Breast epithelium (tissue), 4 donors: ENCODE data around the gene SPIRE2. TPM values are rescaled to one million over a fixed set of nuclear protein-coding genes. Genes with fewer than 3 reads are reported as not detected.
"Not testable (repeated sequence)": the region's sequence is repeated elsewhere in the genome, so short reads cannot be mapped to it uniquely, and the experiment has no call there.

ENCODE experiments used
- DNase-seq, 2 donors: peaks; one replicate each; pipeline ENCODE4 v3.0.0-alpha.2; 2019; ENCODE audit warnings: low spot score in 2 of 2
- H3K27ac ChIP-seq, 2 donors: fragments of 200-600 bp; sonication (generic) in 1 of 2; one replicate each; pipeline ENCODE4 v1.5.1; 2016 to 2019; ENCODE audit warnings: mild to moderate bottlenecking in 1 of 2
- H3K27me3 ChIP-seq, 2 donors: fragments of 200-600 bp; sonication (generic) in 1 of 2; one replicate each; pipeline versions ENCODE4 v1.5.1 to v1.6.0; 2017 to 2019; ENCODE audit warnings: control low read depth in 1 of 2, mild to moderate bottlenecking in 1 of 2
- H3K36me3 ChIP-seq: fragments of 200-600 bp; one replicate; pipeline ENCODE4 v1.5.1; 2019
- H3K4me1 ChIP-seq, 2 donors: fragments of 200-600 bp; sonication (generic); one replicate each; pipeline ENCODE4 v1.5.1; 2016 to 2019; ENCODE audit warnings: control low read depth in 1 of 2
- H3K4me3 ChIP-seq, 3 donors: fragments of 200-600 bp; sonication (generic); 1 replicate in 2 of 3; 2 replicates in 1 of 3; pipeline ENCODE4 v1.5.1; 2016 to 2019; ENCODE audit warnings: mild to moderate bottlenecking in 3 of 3, moderate library complexity in 2 of 3
- H3K9me3 ChIP-seq, 2 donors: fragments of 200-600 bp; sonication (generic) in 1 of 2; one replicate each; pipeline ENCODE4 v1.5.1; 2016 to 2019; ENCODE audit warnings: control low read depth in 1 of 2
- POLR2A ChIP-seq: fragments of 450-650 bp; IDR thresholded peaks from one replicate; pipeline ENCODE4 v1.6.1; 2016; ENCODE audit warnings: antibody characterized with exemption, mild to moderate bottlenecking, moderate library complexity
- POLR2AphosphoS5 ChIP-seq, 3 donors: sonication (generic); formaldehyde crosslinking; IDR thresholded peaks; one replicate each; pipeline ENCODE4 v1.6.1; 2017; ENCODE audit warnings: antibody characterized with exemption in 3 of 3
- intact Hi-C: fragments of 100-400 bp; cut with DNase I; formaldehyde crosslinking; loops from one replicate; pipeline ENCODE4 v1.15.1; 2023; ENCODE audit warnings: low total_unique reads
- total RNA-seq, 3 donors: library from RNA; depleted of rRNA; stranded (reverse); fragments of >200 nt; gene quantifications; one replicate each; pipeline ENCODE4 v1.1.0, GENCODE V29; 2016
- TF ChIP-seq, protein P1 (sequence below), 3 donors: fragments of 450-650 bp; IDR thresholded peaks; one replicate each; pipeline ENCODE4 v1.5.1; 2016 to 2017; ENCODE audit warnings: antibody characterized with exemption in 3 of 3, mild to moderate bottlenecking in 3 of 3, moderate library complexity in 3 of 3

The SPIRE2 gene
- total RNA-seq, 3 donors from 2014 or later, result 1.3 to 11.1 (median 7.8) TPM

DNA sequence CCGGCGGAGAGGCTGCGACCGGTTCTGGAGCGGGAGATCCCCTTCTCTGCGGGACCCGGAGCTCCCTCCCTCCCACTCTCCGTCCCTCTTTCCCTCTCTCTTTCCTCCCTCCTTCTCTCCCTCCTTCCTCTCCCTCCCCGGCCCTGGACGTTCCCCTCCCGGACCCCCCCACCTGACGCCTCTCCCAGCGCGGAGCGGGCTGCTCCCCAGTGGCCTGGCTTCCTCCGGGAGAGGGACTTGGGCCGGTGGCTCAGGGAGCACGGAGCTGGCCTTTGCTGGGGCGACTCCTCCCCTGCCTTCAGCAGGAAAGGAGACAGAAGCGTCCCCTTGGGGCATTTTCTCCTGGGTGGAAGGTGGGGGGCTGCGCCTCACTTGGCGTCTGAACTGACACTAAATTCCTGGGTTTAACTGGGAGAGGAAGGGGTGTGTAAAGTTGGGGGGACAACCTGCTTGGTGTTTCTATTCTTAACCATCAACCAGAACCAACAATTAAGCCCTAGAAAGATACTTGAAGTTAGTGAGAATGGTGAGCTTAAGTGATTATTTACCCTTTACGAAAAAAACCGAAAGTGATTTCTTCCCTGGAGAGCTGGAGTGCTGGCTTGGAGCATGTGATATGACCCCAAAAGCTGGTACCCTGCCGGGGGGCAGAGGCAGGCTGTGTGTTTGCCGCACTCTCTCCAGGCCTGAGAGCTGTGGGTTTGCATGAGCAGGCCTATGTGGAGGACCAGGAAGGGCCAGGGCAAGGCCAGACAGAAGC lies 775 bp downstream of the SPIRE2 start:
- H3K9me3 ChIP-seq, result no peaks in the 10 kb centered on the region
- H3K36me3 ChIP-seq, result no peaks in the 10 kb centered on the region
- H3K27ac ChIP-seq, result peak overlapping the region; percentile 54 to 68
- DNase-seq, result no peak
- intact Hi-C loops, result no loop called here
- TF ChIP-seq POLR2AphosphoS5 (IDR thresholded peaks at IDR 0.05), result no peak
- TF ChIP-seq, protein P1, sequence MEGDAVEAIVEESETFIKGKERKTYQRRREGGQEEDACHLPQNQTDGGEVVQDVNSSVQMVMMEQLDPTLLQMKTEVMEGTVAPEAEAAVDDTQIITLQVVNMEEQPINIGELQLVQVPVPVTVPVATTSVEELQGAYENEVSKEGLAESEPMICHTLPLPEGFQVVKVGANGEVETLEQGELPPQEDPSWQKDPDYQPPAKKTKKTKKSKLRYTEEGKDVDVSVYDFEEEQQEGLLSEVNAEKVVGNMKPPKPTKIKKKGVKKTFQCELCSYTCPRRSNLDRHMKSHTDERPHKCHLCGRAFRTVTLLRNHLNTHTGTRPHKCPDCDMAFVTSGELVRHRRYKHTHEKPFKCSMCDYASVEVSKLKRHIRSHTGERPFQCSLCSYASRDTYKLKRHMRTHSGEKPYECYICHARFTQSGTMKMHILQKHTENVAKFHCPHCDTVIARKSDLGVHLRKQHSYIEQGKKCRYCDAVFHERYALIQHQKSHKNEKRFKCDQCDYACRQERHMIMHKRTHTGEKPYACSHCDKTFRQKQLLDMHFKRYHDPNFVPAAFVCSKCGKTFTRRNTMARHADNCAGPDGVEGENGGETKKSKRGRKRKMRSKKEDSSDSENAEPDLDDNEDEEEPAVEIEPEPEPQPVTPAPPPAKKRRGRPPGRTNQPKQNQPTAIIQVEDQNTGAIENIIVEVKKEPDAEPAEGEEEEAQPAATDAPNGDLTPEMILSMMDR (IDR thresholded peaks at IDR 0.05), result no peak
- no peak for TF ChIP-seq POLR2A
- peak overlapping the region; percentile 25 to 81 (median 71) for H3K4me3 ChIP-seq
- peaks cover 0 to 4% of the 10 kb centered on the region in 2 donors for H3K4me1 ChIP-seq
- no peaks in the 10 kb centered on the region for H3K27me3 ChIP-seq

DNA sequence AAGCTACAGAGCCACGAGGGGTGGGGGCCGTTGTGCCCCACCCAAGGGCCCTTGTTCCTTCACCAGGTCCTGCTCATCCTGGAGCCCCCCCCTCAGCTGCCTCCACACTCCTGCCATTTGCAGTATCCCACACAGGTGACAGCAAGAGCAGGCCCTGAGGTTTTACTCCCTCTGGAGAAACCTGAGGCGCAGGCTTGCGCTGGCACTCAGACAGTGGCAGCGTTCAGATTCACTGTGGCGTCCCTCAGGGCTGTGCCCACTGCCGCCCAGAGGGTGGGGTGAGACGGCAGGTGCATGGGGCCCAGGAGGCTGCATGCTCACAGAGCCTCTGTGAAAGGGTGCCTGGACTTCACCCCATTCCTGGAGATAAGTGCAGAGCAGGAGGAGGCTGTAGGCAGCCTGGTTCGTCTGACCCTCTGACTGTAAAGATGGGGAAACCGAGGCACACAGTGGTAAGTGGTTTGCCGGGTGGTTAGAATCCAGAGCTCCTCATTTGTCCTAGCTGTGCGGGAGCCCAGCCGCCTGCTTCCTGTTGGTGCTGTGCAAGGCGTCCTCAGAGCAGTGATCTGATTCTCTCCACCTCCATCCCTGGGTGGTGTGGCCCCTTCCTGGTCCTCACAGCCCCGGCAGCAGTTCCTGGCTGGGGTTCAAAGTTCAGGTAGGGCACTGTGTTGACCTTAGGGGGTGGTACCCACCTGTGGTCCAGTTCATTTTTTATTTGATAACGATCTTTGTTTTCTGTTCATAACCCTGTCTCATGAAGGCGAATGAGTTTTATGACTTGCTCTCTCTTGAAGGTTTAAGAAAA lies 1.6 kb downstream of the SPIRE2 start:
- Histone ChIP-seq H3K4me3 (no peak overlapping the region), H3K36me3 (no peaks in the 10 kb centered on the region), H3K27me3 (no peaks in the 10 kb centered on the region), H3K9me3 (peaks cover 0 to 2% of the 10 kb centered on the region in 2 donors), H3K4me1 (peaks cover 0 to 4% of the 10 kb centered on the region in 2 donors), H3K27ac (no peak overlapping the region)
- no peak for DNase-seq
- TF ChIP-seq, protein P1 (IDR thresholded peaks at IDR 0.05), result no peak
- TF ChIP-seq POLR2AphosphoS5 (IDR thresholded peaks at IDR 0.05), result no peak
- no peak for TF ChIP-seq POLR2A
- intact Hi-C loops, result no loop called here

DNA sequence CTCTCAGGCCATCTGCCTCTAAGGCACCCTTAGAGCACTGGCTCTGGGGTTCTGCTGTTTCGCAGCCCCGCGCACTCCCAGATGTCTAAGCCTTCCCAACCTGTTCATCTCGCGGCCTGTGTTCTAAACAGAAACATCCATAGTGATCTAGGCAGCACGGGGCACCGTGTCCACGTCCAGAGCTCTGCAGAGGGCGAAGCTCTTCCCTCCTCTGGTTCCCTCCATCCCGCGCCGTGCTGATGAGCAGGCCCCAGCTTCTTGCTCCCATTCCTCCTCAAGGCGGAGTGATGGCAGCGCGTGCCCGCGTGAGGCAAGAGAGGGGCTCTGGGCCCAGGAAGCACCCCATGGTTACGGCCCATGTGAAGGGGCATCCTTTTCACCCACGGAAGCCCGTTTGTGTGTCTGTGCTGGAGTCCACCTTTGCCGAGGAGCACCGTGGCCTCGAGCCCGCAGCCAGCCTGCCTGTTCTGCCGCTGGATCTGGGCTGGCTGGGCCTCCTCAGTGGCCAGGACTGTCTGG lies 3.6 kb downstream of the SPIRE2 start:
- no peak overlapping the region for H3K4me3 ChIP-seq
- H3K4me1 ChIP-seq, result peaks cover 0 to 4% of the 10 kb centered on the region in 2 donors
- intact Hi-C loops, result no loop called here
- TF ChIP-seq, protein P1 (IDR thresholded peaks at IDR 0.05), result no peak
- no peak for TF ChIP-seq POLR2A
- no peak for TF ChIP-seq POLR2AphosphoS5 (IDR thresholded peaks at IDR 0.05)
- no peak for DNase-seq
- no peak overlapping the region for H3K27ac ChIP-seq
- peaks cover 0 to 5% of the 10 kb centered on the region in 2 donors for H3K9me3 ChIP-seq
- H3K27me3 ChIP-seq, result no peaks in the 10 kb centered on the region
- no peaks in the 10 kb centered on the region for H3K36me3 ChIP-seq

DNA sequence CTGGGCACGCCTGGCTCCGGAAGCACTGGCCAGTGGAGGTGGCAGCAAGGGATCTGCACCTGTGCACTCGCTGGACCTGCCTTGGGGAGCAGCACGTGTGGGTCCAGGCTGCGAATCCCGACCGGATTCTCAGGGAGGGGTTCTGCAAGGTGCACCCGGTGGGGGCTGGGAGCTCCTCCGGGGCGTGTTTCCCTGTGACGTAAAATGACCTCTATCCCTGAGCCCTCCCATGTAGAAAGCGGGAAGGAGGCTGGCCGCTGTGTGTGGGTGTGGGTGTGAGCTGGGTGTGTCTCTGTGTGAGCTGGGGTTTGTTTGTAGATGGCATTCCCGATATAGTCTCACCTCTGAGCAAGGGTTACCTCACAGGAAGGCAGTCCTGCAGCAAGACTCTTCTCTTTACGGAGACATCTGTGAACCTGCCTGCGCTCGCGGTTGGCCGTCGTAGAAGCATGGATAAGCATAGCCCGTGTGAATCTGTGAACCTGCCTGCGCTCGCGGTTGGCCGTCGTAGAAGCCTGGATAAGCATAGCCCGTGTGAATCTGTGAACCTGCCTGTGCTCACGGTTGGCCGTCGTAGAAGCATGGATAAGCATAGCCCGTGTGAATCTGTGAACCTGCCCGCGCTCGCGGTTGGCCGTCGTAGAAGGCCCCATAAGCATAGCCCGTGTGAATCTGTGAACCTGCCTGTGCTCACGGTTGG lies 5.5 kb downstream of the SPIRE2 start:
- H3K4me1 ChIP-seq, DNase-seq, intact Hi-C loops, H3K36me3 ChIP-seq, H3K4me3 ChIP-seq, H3K27me3 ChIP-seq, H3K27ac ChIP-seq, H3K9me3 ChIP-seq: not testable (repeated sequence)

DNA sequence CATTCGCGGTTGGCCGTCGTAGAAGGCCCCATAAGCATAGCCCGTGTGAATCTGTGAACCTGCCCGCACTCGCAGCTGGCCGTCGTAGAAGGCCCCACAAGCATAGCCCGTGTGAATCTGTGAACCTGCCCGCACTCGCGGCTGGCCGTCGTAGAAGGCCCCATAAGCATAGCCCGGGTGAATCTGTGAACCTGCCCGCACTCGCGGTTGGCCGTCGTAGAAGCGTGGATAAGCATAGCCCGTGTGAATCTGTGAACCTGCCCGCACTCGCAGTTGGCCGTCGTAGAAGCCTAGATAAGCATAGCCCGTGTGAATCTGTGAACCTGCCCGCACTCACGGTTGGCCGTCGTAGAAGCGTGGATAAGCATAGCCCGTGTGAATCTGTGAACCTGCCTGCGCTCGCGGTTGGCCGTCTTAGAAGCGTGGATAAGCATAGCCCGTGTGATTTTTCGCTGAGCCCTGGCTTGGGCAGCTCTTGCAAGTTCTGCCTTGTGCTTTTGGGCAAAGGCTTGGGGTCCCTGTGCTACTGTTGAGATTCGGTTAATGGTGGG lies 6.6 kb downstream of the SPIRE2 start:
- H3K27ac ChIP-seq, H3K4me1 ChIP-seq, H3K27me3 ChIP-seq, H3K4me3 ChIP-seq, H3K9me3 ChIP-seq, DNase-seq, H3K36me3 ChIP-seq, intact Hi-C loops: not testable (repeated sequence)

DNA sequence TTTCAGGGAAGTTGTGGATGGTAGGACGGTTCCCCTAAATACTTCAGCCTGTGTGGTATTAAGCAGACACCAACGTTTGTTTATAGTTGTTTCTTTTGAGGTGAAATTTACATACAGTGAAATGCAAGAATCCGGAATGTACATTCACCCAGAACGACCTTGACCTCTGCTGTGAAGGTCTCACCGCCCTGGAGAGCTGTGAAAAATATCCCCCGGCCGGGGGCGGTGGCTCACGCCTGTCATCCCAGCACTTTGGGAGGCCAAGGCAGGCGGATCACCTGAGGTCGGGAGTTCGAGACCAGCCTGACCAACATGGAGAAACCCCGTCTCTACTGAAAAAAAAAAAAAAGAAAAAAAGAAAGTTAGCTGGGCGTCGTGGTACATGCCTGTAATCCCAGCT lies 8.2 kb downstream of the SPIRE2 start:
- H3K36me3 ChIP-seq, intact Hi-C loops, H3K4me1 ChIP-seq, H3K9me3 ChIP-seq, H3K27me3 ChIP-seq, H3K4me3 ChIP-seq, DNase-seq, H3K27ac ChIP-seq: not testable (repeated sequence)
